ENCODE data around the gene KLRC3.
"Not testable (repeated sequence)": the region's sequence is repeated elsewhere in the genome, so short reads cannot be mapped to it uniquely, and the experiment has no call there.

Gene KLRC3

DNA sequence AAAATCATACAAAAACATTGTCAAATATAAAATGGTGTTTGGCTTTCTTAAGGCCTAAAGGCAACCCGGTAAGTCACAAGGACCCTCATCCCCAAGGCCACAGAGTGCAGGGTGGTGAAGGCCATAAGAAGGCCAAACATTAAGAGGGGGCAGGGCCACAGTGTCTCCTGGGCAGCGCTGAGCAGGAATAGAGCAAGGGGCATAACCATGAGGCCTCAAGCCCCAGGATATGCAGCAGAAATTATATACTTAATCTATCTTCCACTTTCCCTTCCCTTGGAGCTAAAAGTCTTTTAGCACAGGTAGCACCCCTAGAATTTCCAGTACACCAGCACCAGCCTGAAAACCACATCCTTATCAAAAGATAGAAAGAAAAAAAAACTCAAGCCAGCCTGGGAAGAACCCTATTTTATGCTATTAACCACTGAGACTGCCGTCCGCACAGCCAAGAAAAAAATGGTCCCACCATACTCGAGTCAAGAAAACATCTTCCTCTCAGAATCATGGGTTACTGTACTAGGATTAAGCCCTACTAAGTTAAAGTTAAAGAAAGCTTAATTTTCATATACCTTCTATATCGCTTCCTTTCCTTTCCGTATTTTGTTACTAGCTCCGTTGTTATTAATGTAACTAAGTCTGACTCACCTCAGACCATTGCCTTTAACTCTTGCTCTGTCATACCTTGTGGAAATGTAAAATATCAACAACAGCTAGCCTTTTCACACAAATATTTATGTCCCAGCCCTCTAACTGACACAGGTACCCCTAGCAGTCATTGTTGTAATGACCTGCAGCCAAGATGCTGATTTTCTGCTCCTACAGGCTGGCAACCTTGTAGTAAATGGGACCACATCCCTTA, 50.6 kb downstream of the KLRC3 start:
- DNase-seq (ENCODE audit: low spot score), result no peak

DNA sequence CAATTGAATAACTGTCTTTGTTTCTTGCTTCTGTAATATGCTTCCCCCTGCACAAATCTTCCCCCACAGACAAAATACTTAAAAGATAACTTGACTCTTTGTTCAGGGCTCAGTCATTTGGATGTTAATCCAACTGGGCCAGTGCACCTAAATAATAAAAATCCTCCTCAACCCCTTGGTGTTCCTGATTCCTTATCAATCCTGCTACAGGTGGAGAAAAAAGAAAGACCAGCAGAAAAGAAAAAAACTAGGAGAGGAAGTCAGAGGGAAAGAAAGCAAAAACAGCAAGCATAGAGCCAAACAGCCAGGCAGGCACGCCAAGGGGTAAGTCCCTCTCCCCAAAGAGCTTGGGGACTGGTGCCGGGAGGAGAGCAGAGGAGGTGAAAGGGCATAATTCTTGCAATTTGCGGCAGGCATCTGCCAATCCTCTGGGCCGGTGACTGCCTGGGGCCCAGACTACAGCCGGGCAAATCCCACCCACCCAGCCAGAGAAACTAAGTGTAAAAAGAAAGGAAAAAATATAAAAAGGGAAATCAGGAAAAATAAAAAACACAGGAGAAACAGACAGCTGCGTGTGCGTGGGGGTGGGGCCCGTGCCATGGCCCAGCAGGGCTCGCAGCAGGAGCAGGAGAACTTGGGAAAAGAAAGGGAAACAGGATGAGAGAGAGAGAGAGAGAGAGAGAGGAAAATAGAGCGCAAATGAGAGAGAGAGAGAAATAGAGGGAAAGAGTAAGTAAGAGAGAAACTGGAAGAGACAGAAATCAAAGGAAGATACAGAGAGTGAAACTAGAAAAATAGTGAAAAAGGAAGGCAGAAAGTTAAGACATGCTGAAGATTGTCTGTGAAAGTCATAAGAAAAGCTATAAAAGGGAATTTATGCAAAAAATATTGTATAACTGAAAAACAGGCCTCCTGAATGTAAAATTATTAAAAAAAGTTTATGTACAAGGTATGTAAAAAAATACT, 51.9 kb downstream of the KLRC3 start:
- DNase-seq (ENCODE audit: low spot score), result no peak

DNA sequence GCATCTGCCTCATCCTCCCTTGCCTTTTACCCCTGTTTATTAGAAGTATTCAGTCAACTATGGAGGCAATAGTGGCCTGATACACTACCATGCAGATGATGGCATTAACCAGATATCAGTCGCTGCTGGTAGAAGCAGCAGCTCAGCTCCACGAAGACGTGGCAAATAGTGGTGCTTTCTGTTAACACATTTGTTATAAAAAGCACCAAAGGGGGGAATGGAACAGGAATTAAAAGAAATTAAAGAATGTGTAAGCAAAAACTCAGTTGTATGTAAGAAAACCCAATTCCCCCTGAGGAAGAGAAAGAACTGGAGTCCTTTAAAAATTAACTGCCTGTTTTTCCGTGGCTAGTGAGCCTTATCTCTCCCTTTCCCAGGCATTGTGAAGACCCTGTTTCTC, 52.7 kb downstream of the KLRC3 start:
- not testable (repeated sequence) for DNase-seq (ENCODE audit: low spot score)

DNA sequence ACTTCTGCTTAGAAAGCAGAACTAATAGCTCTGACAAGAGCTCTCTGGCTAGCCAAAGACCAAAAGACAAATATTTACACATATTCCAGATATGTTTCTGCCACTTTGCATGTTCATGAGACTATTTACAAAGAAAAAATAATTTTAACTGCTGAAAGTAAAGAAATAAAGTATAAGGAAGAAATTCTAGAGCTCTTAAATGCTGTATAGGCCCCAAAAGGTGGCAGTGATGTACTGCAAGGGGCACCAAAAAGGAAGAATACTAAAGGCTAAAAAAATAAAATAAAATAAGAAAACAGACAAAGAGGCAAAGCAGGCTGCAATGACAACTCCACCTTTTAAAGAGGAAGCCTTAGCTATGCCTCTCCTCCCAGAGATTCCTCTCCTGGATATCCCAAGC, 53.5 kb downstream of the KLRC3 start:
- peak; percentile 69 for DNase-seq (ENCODE audit: low spot score)

DNA sequence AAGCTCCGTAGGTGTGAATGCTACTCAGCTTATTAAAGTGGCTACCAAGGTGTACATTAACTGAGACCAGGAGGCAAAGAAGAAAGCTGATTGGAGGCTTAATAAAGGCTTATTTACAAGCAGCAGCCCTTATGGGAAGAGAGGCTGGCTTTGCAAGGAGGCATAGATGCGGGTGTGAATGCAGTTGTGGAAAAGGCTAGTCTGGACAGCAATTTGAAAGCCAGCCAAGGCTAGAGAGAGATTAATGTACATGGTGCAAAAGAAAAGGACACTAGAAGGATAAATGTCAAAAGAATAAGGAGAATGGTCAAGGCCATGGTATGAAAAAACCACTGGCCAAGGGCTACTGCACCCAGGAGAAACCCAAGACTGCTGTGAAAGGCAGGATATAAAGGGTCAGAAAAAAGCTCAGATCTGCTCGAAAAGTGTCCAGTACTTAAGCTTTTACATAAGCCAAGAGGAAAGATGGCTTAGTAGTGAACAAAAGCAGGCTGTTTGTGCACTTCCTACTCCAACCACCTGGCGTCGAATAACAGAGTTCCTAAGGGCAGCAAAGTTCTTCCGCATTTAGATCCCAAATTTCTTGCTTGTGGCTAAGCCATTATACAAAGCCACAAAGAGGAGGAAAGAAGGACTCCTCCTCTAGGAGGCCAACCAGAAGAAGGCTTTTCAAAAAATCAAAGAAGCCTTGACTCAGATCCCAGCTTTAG, 54.5 kb downstream of the KLRC3 start:
- DNase-seq (ENCODE audit: low spot score), result peak; percentile 32

DNA sequence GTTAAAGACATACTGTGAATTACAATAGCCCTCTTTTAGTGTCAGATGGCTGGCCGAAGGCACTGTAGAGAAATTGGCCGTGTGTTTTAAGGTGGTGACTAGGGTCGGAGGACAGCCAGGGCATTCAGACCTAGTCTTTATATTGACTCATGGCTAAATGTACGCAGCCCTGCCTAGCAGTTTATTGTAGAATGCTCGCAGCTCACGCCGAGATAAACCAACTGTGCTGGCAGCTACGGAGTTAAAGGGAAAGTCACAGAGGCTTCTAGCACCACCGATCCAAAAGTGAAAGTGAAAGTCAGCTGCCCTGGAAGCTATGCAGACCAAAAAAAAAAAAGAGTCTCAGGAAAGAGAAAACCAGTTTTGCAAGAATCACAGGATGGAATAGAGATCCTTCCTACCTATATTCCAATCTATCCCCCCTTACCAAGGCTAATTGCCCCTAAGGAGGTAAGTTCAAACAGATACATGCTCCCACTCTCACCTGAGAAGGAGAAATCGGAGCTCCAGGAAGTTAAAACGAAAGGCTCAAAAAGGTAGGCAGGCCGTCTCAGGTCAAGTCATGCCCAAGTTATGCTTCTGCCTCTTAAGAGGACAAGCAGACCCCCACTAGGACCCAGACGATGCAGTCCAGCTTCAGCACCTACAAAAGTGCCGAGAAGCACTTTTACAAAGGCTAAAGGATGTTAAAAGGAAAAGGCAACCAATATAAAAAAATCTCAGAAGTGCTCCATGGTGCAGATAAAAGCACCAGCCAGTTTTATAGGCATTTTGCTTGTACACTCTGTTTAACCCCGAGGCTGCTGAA, 55.4 kb downstream of the KLRC3 start:
- peak; percentile 88 for DNase-seq (ENCODE audit: low spot score)

DNA sequence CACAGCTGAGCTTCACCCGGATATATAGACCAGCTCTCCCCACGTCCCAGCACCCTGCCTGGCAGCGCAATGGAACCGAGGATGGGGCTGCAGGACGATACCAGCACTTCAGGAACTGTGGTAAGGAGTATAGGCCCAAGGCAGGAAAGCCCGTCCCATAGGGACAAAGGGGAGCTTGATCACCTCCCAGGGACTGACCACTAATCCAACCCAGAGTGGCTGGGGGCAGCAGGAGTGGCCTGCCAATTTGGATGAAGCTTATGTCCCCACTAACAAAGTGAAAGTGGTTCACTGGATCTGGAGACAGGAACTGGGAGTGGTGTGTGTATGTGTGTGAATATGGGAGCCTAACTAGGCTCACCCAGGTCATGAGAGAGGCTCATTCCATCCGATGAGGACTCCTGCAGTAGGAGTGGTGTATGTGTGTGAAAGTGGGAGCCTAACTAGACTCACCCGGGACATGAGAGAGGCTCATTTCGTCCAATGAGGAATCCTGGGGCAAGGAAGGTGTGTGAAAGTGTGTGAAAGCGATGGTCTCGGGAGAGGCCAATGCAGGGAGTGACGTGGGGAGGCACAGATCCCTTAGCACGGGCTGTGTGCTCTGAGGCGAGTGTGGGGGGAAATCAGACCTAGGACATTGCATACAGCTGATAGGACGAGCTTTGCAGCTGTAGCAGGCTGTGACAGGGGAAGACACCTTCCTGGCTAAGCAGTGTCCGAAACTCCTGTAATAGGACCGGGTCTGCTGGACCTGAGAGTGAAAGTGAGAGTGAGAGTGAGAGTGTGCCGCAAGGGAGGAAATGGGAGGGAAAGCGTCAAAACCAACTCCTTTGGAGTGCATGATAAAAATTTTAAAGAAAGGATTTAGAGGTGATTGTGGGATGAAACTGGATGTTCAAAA, 56.2 kb downstream of the KLRC3 start:
- peak; percentile 50 for DNase-seq (ENCODE audit: low spot score)

DNA sequence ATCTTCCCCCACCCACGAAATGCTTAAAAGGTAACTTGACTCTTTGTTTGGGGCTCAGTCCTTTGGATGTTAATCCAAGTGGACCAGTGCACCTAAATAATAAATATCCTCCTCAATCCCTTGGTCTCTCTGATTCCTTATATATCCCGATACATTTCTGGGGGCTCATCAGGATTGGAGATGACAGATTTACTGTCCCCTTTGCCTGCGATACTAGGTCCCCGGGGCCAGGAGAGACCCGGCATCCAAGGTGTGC, 56.8 kb downstream of the KLRC3 start:
- DNase-seq (ENCODE audit: low spot score), result no peak

DNA sequence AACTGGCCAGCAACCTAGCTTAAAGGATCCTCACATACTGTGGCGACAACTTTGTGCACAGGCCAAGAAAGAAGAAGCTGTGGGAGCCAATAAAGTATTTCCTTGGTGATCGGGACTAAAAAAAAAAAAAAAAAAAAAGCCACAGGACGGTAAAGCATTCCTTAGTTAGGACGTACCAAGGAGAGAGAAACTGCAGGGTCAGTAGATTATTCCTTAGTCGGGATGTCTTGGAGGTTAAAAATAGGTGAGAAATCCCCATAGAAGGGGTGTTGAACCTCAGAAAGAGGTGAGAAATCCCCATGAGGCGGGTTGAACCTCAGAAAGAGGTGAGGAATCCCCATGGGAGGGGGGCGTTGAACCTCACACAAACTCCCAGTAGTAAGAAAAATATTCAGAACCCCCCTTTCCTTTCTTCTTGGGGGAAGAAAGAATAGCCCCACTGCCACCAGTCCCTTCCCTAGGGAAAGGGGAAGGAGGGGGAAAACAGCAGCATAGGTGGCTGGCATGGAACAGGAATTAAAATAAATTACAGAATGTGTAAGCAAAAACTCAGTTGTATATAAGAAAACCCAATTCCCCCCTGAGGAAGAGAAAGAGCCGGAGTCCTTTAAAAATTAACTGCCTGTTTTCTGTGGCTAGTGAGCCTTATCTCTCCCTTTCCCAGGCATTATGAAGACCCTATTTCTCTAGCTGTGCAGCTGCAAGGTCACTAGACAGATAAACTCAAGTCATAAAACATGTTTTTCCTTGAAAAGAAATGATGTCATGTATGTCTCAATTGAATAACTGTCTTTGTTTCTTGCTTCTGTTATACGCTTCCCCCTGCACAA, 57.4 kb downstream of the KLRC3 start:
- no peak for DNase-seq (ENCODE audit: low spot score)

DNA sequence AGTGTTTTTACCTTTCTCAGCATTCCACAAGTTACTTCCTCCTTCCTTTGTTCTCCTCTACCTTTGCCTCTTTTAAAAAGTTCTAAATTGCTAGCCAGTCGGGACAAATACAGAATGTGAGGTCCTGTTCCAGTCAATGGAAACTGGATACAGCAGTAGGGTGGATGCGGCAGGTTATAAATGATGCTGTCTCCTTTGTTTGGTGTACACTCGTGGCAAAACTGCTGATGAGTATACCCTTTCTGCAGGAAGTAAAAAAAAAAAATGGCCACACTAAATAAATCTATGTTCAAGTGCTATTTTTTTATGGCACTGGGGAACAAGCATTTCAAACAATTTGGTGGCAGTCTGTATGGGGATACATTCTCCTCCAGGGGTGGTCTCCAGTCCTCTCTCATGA, 58.1 kb downstream of the KLRC3 start:
- no peak for DNase-seq (ENCODE audit: low spot score)

Measured in RKO (cell line).